Stimulated activated memory B cell treated with anti-CD40 and anti-IgM and Interleukin-4, amounts not matched to agents 10 μg/mL and 1 μg/mL and 100 μg/mL, for 72 hours (primary cell): ENCODE results near the gene TIGD6.
A peak's percentile ranks its signal among the peaks of the same experiment; 100 is the strongest.
"Not testable (repeated sequence)": the region's sequence is repeated elsewhere in the genome, so short reads cannot be mapped to it uniquely, and the experiment has no call there.

Experiments
- ATAC-seq: fragments of 150-1000 bp; cut with Tn5 transposase; 2 replicates; pipeline ENCODE4 v1.10.0; 2021
- H3K27ac Mint-ChIP-seq: one replicate; pipeline ENCODE4 v1.8.0; 2022; ENCODE audit warnings: mild to moderate bottlenecking, mixed read lengths
- H3K27me3 Mint-ChIP-seq: one replicate; pipeline ENCODE4 v1.8.0; 2022; ENCODE audit warnings: mixed read lengths
- H3K36me3 Mint-ChIP-seq: one replicate; pipeline ENCODE4 v1.8.0; 2022; ENCODE audit warnings: mixed read lengths
- H3K4me1 Mint-ChIP-seq: one replicate; pipeline ENCODE4 v1.8.0; 2022; ENCODE audit warnings: mixed read lengths
- H3K4me3 Mint-ChIP-seq: one replicate; pipeline ENCODE4 v1.8.0; 2022; ENCODE audit warnings: mild to moderate bottlenecking, moderate library complexity, mixed read lengths
- H3K9me3 Mint-ChIP-seq: one replicate; pipeline ENCODE4 v1.8.0; 2022; ENCODE audit warnings: mixed read lengths

Gene TIGD6

GRCh38 chr5:150000256-150000989 lies at the start of gene TIGD6, which contains the start of gene HMGXB3:
Gene TIGD6 (minus strand): TSS chr5:150000654. CDS start chr5:149996348, 4,306 bp downstream.
Gene HMGXB3 (plus strand): TSS chr5:150000739. CDS start chr5:150004853, 4,114 bp downstream.
- Mint-ChIP-seq H3K4me3 (peak within 1 kb of the TSS; percentile 88), H3K27ac (peak within 1 kb of the TSS; percentile 87), H3K27me3 (no peaks in the 10 kb centered on the region), H3K4me1 (peaks cover 46% of the 10 kb centered on the region), H3K9me3 (no peaks in the 10 kb centered on the region), H3K36me3 (peaks cover 28% of the 10 kb centered on the region)
- peak; percentile 97 for ATAC-seq

GRCh38 chr5:150046031-150046430 lies 45.6 kb upstream of the TIGD6 start:
- no peak overlapping the region for H3K4me3 Mint-ChIP-seq
- peaks cover 86% of the 10 kb centered on the region for H3K36me3 Mint-ChIP-seq
- no peak overlapping the region for H3K27ac Mint-ChIP-seq

DNA sequence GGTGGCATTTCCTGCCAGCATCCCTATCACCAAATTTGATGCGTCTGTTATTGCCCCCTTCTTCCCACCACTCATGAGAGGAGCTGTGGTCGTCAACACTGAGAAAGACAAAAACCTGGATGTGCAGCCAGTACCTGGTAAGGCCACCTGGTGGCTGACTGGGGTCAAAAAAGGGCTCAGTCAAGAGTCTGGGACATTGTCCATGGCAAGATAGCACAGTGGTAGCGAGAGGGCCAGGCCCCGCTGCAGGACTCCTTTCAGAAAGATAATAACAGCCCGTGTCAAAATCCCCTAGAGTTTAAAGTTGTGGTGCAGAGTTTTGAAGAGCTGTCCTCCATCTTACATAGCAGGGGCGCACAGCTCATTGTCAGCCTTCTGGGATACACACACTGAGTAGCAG lies 45.1 kb upstream of the TIGD6 start:
- ATAC-seq, result no peak
- no peaks in the 10 kb centered on the region for H3K27me3 Mint-ChIP-seq
- no peak overlapping the region for H3K27ac Mint-ChIP-seq
- H3K36me3 Mint-ChIP-seq, result peaks cover 86% of the 10 kb centered on the region
- no peaks in the 10 kb centered on the region for H3K9me3 Mint-ChIP-seq
- H3K4me1 Mint-ChIP-seq, result no peaks in the 10 kb centered on the region
- H3K4me3 Mint-ChIP-seq, result no peak overlapping the region

More at GRCh38 chr5:150046031-150046430, 45.6 kb upstream of the TIGD6 start:
- no peak for ATAC-seq
- H3K4me1 Mint-ChIP-seq, result no peaks in the 10 kb centered on the region
- no peaks in the 10 kb centered on the region for H3K27me3 Mint-ChIP-seq
- no peaks in the 10 kb centered on the region for H3K9me3 Mint-ChIP-seq

- Mint-ChIP-seq H3K9me3 (no peaks in the 10 kb centered on the region), H3K4me3 (no peak overlapping the region), H3K27me3 (no peaks in the 10 kb centered on the region), H3K4me1 (no peaks in the 10 kb centered on the region), H3K27ac (no peak overlapping the region), H3K36me3 (peaks cover 82% of the 10 kb centered on the region)
- no peak for ATAC-seq
Observed at GRCh38 chr5:150044712-150045111, 44.3 kb upstream of the TIGD6 start.

DNA sequence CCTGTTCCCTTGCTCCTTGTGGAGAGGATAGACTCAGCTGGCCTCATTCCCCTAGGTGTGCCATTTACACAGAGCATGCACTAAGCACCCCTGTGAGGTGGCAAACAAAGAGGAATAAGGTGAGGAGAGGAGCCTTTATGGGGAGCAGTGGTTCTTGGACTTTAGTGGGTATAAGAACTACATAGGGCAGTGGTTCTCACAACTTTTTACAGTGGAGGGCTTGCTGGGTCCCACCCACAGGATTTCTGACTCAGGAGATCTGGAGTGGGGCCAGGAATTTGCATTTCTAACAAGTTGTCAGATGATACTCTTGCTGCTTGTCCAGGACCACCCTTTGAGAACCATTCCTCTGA lies 43.9 kb upstream of the TIGD6 start:
- H3K4me3 Mint-ChIP-seq, result no peak overlapping the region
- ATAC-seq, result no peak
- no peaks in the 10 kb centered on the region for H3K4me1 Mint-ChIP-seq
- no peak overlapping the region for H3K27ac Mint-ChIP-seq
- H3K9me3 Mint-ChIP-seq, result no peaks in the 10 kb centered on the region
- H3K36me3 Mint-ChIP-seq, result peaks cover 82% of the 10 kb centered on the region
- no peaks in the 10 kb centered on the region for H3K27me3 Mint-ChIP-seq

- Mint-ChIP-seq H3K36me3 (peaks cover 82% of the 10 kb centered on the region), H3K27me3 (no peaks in the 10 kb centered on the region), H3K27ac (peak overlapping the region; percentile 2), H3K4me1 (no peaks in the 10 kb centered on the region), H3K9me3 (no peaks in the 10 kb centered on the region), H3K4me3 (no peak overlapping the region)
- no peak for ATAC-seq
Observed at GRCh38 chr5:150043657-150044328, 43.3 kb upstream of the TIGD6 start.

- Mint-ChIP-seq H3K4me1 (no peaks in the 10 kb centered on the region), H3K27ac (no peak overlapping the region), H3K27me3 (no peaks in the 10 kb centered on the region), H3K9me3 (no peaks in the 10 kb centered on the region), H3K36me3 (peaks cover 81% of the 10 kb centered on the region), H3K4me3 (no peak overlapping the region)
- no peak for ATAC-seq
Observed at GRCh38 chr5:150042459-150042858, 42.0 kb upstream of the TIGD6 start.

GRCh38 chr5:150038547-150038946 lies 38.1 kb upstream of the TIGD6 start:
- no peak for ATAC-seq
- Mint-ChIP-seq H3K4me1 (peaks cover 20% of the 10 kb centered on the region), H3K9me3 (no peaks in the 10 kb centered on the region), H3K27ac (no peak overlapping the region), H3K27me3 (no peaks in the 10 kb centered on the region), H3K36me3 (peaks cover 88% of the 10 kb centered on the region), H3K4me3 (no peak overlapping the region)

GRCh38 chr5:150036513-150036912 lies 36.1 kb upstream of the TIGD6 start:
- Mint-ChIP-seq H3K27me3 (no peaks in the 10 kb centered on the region), H3K27ac (no peak overlapping the region), H3K4me3 (no peak overlapping the region), H3K4me1 (peaks cover 26% of the 10 kb centered on the region), H3K9me3 (no peaks in the 10 kb centered on the region), H3K36me3 (peaks cover 89% of the 10 kb centered on the region)
- ATAC-seq, result no peak

DNA sequence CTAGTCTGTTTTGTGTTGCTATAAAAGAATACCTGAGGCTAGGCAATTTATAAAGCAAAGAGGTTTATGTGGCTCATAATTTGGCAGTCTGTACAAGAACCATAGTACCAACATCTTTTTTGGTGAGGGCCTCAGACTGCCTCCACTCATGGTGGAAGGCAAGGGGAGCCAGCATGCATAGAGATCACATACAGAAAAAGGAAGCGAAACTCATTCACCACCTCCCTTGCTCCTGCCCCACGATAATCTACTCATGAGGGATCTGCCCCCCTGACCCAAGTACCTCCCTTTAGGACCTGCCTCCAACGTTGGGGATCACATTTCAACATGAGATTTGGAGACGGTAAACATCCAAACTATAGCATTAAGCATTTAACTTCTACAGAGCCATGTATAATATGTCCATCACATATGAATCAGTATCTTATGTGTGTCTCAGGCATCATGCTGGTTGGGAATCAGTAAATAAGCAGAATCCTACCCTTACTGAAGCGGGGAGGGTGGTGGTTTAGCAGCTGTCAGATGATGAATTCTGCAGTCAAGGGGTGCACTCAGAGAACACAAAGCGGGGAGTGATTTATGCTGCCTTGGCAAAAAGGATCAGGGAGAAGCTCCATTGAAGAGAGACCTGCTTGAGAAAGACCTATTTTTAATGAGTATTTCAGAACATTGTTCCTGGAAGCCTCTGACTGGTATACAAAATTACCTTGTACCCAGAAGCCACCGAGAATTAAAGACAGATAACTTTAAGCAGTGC lies 34.9 kb upstream of the TIGD6 start:
- Mint-ChIP-seq H3K36me3 (peaks cover 88% of the 10 kb centered on the region), H3K4me1 (peaks cover 26% of the 10 kb centered on the region), H3K27ac (peak overlapping the region; percentile 13), H3K9me3 (no peaks in the 10 kb centered on the region), H3K27me3 (no peaks in the 10 kb centered on the region), H3K4me3 (no peak overlapping the region)
- peak; percentile 83 for ATAC-seq

GRCh38 chr5:150034662-150035061 lies 34.2 kb upstream of the TIGD6 start:
- Mint-ChIP-seq H3K27me3 (no peaks in the 10 kb centered on the region), H3K36me3 (peaks cover 86% of the 10 kb centered on the region), H3K27ac (peak overlapping the region; percentile 13), H3K4me1 (peaks cover 26% of the 10 kb centered on the region), H3K9me3 (no peaks in the 10 kb centered on the region), H3K4me3 (no peak overlapping the region)
- ATAC-seq, result no peak

DNA sequence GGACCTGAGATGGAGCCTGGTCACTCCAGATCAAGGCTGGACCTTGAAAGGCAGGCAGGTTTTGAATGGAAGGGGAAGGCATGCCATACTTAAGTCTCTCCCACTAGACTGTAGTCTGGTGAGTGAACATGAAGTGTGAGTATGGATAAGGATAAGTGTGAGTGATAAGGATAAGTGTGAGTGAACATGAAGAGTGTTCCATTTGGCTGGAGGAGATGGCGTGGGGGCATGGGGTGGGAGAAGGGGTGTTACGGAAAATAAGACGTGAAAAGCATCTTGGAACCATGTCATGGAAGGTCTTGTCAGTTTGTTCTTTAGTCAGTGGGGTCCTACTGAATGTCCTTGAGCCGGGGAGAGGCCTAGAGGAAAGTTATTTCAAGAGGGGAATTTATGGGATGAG lies 32.9 kb upstream of the TIGD6 start:
- Mint-ChIP-seq H3K4me3 (no peak overlapping the region), H3K27ac (no peak overlapping the region), H3K36me3 (peaks cover 85% of the 10 kb centered on the region), H3K9me3 (no peaks in the 10 kb centered on the region), H3K4me1 (peaks cover 26% of the 10 kb centered on the region), H3K27me3 (no peaks in the 10 kb centered on the region)
- ATAC-seq, result no peak

GRCh38 chr5:150028047-150028446 lies 27.6 kb upstream of the TIGD6 start:
- not testable (repeated sequence) for H3K4me1 Mint-ChIP-seq, H3K27ac Mint-ChIP-seq, H3K27me3 Mint-ChIP-seq, H3K4me3 Mint-ChIP-seq, H3K9me3 Mint-ChIP-seq, ATAC-seq
- H3K36me3 Mint-ChIP-seq, result peaks cover 72% of the 10 kb centered on the region

- Mint-ChIP-seq H3K27ac (no peak overlapping the region), H3K4me1 (no peaks in the 10 kb centered on the region), H3K9me3 (no peaks in the 10 kb centered on the region), H3K36me3 (peaks cover 72% of the 10 kb centered on the region), H3K27me3 (no peaks in the 10 kb centered on the region), H3K4me3 (no peak overlapping the region)
- ATAC-seq, result no peak
Observed at GRCh38 chr5:150026682-150027172, 26.3 kb upstream of the TIGD6 start.

DNA sequence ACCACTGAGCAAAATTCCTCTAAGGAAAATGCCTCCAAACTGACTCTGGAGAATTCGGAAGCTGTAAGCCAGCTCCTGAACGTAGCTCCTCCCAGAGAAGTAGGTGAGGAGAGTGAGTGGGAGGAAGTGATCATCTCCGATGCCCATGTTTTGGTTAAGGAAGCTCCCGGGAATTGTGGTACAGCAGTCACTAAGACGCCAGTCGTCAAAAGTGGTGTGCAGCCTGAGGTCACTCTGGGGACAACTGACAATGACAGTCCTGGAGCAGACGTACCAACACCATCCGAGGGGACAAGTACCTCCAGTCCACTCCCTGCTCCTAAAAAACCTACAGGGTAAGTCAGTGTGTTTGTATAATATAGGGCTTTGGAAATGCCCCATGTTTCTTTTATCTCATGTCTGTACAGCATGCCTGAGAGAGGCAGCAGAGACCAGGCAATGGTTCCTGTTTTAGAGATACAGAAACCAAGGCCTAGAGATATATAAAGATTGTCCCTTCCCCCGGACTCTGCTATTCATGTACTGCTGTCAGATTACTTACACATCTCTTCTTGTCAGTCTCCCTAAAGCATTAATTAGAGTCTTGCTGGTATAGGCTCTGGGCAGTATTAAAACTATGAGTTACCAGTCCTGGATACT lies 24.0 kb upstream of the TIGD6 start:
- peaks cover 6% of the 10 kb centered on the region for H3K4me1 Mint-ChIP-seq
- H3K4me3 Mint-ChIP-seq, result no peak overlapping the region
- peaks cover 76% of the 10 kb centered on the region for H3K36me3 Mint-ChIP-seq
- ATAC-seq, result no peak
- H3K27ac Mint-ChIP-seq, result no peak overlapping the region
- H3K27me3 Mint-ChIP-seq, result no peaks in the 10 kb centered on the region
- H3K9me3 Mint-ChIP-seq, result no peaks in the 10 kb centered on the region
